IPS DF 6.9 (cell line): ENCODE measurements around the gene NOD2.

Experiments used
- DNase-seq: peaks from one replicate; pipeline ENCODE4 v3.0.0-alpha.2; 2013; ENCODE audit warnings: low read depth, low spot score
- H3K27ac ChIP-seq: one replicate; pipeline ENCODE4 v1.5.1; 2013; ENCODE audit warnings: low read length, control low read depth
- H3K27me3 ChIP-seq: 2 replicates; pipeline ENCODE4 v1.6.1; 2013; ENCODE audit warnings: mild to moderate bottlenecking, low read length; ENCODE audit not compliant: control insufficient read depth, insufficient read depth
- H3K36me3 ChIP-seq: 2 replicates; pipeline ENCODE4 v1.6.1; 2013; ENCODE audit warnings: low read length; ENCODE audit not compliant: control insufficient read depth, insufficient read depth
- H3K4me1 ChIP-seq: 2 replicates; pipeline ENCODE4 v1.6.1; 2013; ENCODE audit warnings: low read length; ENCODE audit not compliant: control insufficient read depth, insufficient read depth
- H3K4me3 ChIP-seq: 2 replicates; pipeline ENCODE4 v1.5.1; 2013; ENCODE audit warnings: mild to moderate bottlenecking, low read length
- H3K9me3 ChIP-seq: 2 replicates; pipeline ENCODE4 v1.6.1; 2013; ENCODE audit warnings: low read length, inconsistent platforms; ENCODE audit not compliant: control insufficient read depth, insufficient read depth
- WGBS: extraction: QIAGEN DNeasy Blood & Tissue Kit; methylation state at CpG from one replicate; pipeline ENCODE4 v1.1.7; 2013; ENCODE audit warnings: mixed read lengths, missing lambda C conversion rate; ENCODE audit not compliant: insufficient read length, insufficient coverage; 5-methylcytosine and 5-hydroxymethylcytosine counted together

Gene NOD2

DNA sequence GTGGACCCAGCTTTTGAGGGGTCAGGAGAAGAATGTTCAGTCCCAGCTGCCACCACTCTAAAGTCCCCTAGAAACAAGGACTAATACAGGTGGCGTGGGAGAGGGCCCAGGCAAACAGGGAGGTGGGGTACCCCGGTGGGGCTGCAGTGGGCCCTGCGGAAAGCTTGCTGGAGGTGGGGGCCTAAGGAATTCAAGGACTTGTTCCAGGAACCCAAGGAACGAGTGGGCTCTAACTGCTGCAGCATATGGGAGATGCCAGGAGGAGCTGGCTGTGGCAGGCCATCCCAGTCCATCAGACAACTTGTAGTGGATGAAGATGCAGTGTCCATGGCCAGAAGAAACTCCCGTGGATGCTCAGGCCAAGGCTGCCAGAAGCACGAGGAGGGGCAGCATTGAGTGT, 22.9 kb upstream of the NOD2 start:
- no peak for DNase-seq
- Histone ChIP-seq H3K9me3 (0 out of 2 replicates have a peak, but pooled peaks cover 4% of the 10 kb centered on the region), H3K4me3 (no peak overlapping the region), H3K4me1 (no peaks in the 10 kb centered on the region; the same call in 1 of the 2 replicates), H3K27ac (no peak overlapping the region), H3K27me3 (no peaks in the 10 kb centered on the region), H3K36me3 (no peaks in the 10 kb centered on the region)
- WGBS, result no CpG with 5 or more reads among the region's 6 CpGs

DNA sequence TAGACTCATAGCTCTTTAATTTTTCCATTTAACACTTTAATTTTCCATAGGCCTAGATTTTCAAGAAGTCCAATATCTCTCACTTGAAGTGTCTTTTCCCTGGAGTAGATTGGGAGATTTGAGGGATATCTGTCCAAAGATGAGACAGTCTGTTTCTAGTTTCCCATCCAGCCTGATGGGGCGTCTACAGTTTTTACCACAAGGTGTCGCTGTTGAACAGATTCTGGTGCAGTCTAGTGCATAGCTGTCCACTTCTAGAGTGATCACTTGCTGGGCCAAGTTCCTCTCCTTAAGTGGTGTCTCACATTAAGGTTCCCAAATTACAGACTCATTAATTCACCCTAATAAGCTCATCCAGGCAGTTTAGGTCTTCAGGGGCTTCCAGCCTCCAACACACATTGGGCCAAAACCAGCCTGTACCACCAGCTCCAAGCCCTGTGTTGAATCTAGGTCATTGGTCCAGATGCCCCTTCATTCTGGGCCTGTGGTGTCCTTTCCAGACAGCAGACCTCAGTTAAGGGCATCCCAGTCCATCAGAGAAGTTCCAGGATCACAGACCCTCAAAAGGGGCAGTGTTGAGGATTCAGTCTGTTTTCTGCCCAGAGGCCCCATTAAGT, 21.7 kb upstream of the NOD2 start:
- DNase-seq, result no peak
- Histone ChIP-seq H3K4me3 (no peak overlapping the region), H3K9me3 (0 out of 2 replicates have a peak, but pooled peaks cover 4% of the 10 kb centered on the region), H3K27me3 (no peaks in the 10 kb centered on the region), H3K36me3 (no peaks in the 10 kb centered on the region), H3K27ac (no peak overlapping the region), H3K4me1 (no peaks in the 10 kb centered on the region; the same call in 1 of the 2 replicates)
- no CpG with 5 or more reads among the region's 2 CpGs for WGBS

DNA sequence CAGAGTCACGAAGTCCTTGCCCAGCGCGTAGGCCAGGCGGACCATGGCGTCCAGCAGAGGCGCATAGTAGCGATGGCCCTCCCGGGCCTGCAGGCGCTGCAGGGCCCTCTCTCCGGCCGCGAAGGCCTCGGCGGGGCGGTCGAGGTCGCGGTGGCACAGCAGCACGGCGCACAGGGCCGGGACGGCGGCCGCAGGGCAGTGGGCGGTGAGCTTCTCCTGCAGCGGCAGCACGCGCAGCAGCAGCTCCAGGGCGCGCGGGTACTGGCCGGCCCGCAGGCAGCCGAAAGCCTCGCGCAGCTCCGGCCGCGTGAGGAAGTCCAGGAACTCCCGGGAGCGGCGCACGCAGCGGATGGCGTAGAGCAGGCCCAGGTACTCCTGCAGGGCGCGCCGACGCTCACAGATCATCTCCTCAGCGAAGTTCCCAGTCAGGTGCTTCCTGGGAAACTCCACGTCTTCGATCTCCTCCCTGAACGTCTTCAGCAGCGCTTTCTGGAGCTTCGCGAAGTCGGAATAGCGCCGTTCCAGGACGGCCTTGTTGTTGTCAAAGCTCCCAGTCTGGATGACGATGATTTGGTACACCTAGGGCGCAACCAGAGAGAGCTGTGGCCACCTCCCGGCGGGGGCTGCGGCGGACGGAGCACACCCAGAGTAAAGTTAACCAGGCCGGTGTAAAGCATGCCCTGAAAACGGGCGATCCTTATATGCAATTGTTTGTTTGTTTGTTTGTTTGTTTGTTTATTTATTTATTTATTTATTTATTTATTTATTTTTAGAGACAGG, 19.7 kb upstream of the NOD2 start:
- no peaks in the 10 kb centered on the region for H3K36me3 ChIP-seq
- no peaks in the 10 kb centered on the region for H3K27me3 ChIP-seq
- no peak overlapping the region for H3K27ac ChIP-seq
- H3K9me3 ChIP-seq, result 0 out of 2 replicates have a peak, but pooled peaks cover 4% of the 10 kb centered on the region
- DNase-seq, result no peak
- no peaks in the 10 kb centered on the region; the same call in 1 of the 2 replicates for H3K4me1 ChIP-seq
- WGBS, result no CpG with 5 or more reads among the region's 70 CpGs
- no peak overlapping the region for H3K4me3 ChIP-seq

DNA sequence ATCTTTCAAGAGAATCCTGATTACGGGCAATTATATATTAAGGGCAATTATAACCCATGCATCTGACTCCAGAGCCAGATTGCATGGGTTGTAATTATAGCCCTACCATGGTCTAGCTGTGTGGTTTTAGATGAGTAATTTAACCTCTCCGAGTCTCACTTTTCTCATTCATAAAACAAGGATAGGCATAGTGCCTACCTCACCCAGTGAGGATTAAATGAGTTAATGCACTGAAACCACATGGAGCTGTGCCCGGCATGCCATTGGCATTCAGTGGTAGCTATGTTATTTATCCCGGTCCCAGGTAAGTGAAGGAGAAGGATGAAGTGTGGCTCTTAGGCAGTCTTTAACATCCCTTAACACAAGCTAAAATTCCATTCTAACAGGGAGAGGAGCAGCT, 18.6 kb upstream of the NOD2 start:
- H3K27ac ChIP-seq, result no peak overlapping the region
- no CpG with 5 or more reads among the region's 4 CpGs for WGBS
- no peak overlapping the region for H3K4me3 ChIP-seq
- 0 out of 2 replicates have a peak, but pooled peaks cover 4% of the 10 kb centered on the region for H3K9me3 ChIP-seq
- no peak for DNase-seq
- no peaks in the 10 kb centered on the region for H3K36me3 ChIP-seq
- no peaks in the 10 kb centered on the region for H3K27me3 ChIP-seq
- H3K4me1 ChIP-seq, result no peaks in the 10 kb centered on the region; the same call in 1 of the 2 replicates

DNA sequence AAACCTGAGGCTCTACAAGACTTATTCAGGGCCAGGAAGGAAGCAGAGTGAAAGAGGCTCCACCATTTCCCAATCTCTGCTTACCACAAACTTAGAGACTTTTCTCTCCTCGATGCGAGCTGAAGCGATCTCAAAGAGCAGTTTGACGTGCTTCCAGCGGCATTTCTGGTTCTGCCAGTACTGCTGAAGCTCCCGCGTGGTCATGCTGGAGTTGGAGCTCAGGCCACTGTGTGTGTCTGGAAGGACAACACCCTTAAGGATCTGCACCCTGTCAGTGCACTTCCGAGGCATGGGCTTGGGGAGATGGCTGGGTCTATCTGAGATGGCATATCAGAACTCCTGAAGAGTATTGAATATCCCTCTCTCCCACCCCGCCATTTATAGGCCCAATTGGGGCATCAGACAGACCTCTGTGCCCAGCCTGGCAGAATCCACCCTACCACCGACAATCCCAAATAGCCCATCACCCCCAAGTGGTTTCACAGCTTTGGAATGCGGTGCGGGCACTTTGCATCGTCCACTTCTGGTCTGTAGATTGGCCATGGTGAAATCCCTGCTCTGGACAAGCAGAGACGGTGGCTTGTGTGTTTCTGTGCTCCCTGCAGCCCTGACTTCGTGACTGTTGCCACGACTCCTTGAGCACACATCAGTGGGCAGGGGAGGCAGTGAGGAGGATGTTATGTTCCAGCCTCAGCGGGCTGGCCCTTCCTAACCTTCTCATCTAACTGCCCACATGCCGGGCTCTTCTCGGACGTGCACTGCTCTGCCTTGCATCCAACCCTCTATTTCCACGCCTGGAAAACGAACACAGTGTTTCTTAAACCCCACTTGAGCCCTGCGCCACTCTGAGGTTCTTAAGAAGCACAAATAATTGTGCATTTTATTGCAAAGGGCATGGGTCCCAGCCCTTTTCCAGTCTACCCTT, 17.5 kb upstream of the NOD2 start:
- DNase-seq, result no peak
- whole genome bisulfite sequencing, result no CpG with 5 or more reads among the region's 23 CpGs
- 0 out of 2 replicates have a peak, but pooled peaks cover 4% of the 10 kb centered on the region for H3K9me3 ChIP-seq
- no peaks in the 10 kb centered on the region; the same call in 1 of the 2 replicates for H3K4me1 ChIP-seq
- no peak overlapping the region for H3K27ac ChIP-seq
- no peaks in the 10 kb centered on the region for H3K27me3 ChIP-seq
- no peak overlapping the region for H3K4me3 ChIP-seq
- no peaks in the 10 kb centered on the region for H3K36me3 ChIP-seq

DNA sequence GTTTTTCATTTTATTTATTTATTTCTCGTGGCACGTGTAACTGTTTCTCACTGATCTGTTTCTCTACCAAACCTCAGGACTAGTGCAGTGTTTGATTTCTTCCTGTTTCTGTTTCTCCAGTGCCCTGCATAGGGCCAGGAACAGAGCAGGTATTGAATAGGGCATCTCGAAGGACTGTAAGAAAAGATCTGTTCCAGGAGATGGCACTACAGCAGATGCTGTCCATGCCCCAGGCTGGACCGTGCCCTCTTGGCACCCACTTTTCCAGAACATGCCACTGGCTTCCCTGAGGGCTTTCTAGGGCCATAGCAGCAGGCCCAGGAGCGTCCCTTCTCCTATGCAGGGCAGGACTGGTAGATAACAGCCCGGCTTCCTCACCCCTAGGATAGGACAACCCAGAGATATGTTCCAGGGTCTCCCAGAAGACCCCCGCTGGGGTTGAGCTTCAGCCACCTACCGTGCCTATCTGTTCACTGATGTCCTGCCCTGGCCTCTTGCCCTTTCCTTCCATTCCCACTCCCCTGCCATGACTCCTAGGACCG, 16.7 kb upstream of the NOD2 start:
- no peak overlapping the region for H3K4me3 ChIP-seq
- no CpG with 5 or more reads among the region's 9 CpGs for WGBS
- no peaks in the 10 kb centered on the region for H3K27me3 ChIP-seq
- no peaks in the 10 kb centered on the region; the same call in 1 of the 2 replicates for H3K4me1 ChIP-seq
- H3K36me3 ChIP-seq, result no peaks in the 10 kb centered on the region
- H3K9me3 ChIP-seq, result 0 out of 2 replicates have a peak, but pooled peaks cover 4% of the 10 kb centered on the region
- no peak for DNase-seq
- no peak overlapping the region for H3K27ac ChIP-seq

GRCh38 chr16:50677351-50677750, 16.1 kb upstream of the NOD2 start:
- H3K9me3 ChIP-seq, result 0 out of 2 replicates have a peak, but pooled peaks cover 1% of the 10 kb centered on the region
- H3K27ac ChIP-seq, result no peak overlapping the region
- no peaks in the 10 kb centered on the region; the same call in 1 of the 2 replicates for H3K4me1 ChIP-seq
- no CpG with 5 or more reads among the region's 7 CpGs for WGBS
- no peaks in the 10 kb centered on the region for H3K36me3 ChIP-seq
- no peak overlapping the region for H3K4me3 ChIP-seq
- no peaks in the 10 kb centered on the region for H3K27me3 ChIP-seq
- no peak for DNase-seq

DNA sequence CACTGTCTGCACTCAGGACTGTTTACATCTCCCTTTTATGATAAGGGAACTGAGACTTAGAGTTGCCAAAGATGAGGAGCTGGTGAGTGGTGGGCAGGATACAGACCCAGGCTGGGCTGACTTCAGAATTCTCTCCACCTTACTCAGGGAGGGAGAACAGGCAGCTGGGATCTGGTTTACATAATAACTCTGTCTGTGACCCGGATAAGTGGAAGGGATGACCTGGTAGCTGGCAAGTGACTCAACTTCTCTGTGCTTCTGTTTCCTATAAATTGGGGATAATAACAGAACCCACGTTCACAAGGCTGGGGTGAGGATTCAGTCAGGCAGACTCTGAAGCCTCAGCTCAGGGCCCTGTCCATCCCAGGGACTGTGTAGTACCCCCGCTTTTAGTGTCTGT, 14.9 kb upstream of the NOD2 start:
- DNase-seq, result no peak
- Histone ChIP-seq H3K9me3 (no peaks in the 10 kb centered on the region), H3K27ac (no peak overlapping the region), H3K27me3 (no peaks in the 10 kb centered on the region), H3K4me1 (no peaks in the 10 kb centered on the region; the same call in 1 of the 2 replicates), H3K4me3 (no peak overlapping the region), H3K36me3 (no peaks in the 10 kb centered on the region)
- WGBS, result no CpG with 5 or more reads among the region's 3 CpGs

- no peak for DNase-seq
- no CpG with 5 or more reads among the region's 14 CpGs for WGBS
- H3K4me1 ChIP-seq, result no peaks in the 10 kb centered on the region
- no peaks in the 10 kb centered on the region for H3K36me3 ChIP-seq
- H3K9me3 ChIP-seq, result no peaks in the 10 kb centered on the region
- H3K27ac ChIP-seq, result no peak overlapping the region
- no peak overlapping the region for H3K4me3 ChIP-seq
- no peaks in the 10 kb centered on the region for H3K27me3 ChIP-seq
Observed at GRCh38 chr16:50679266-50679665, 14.1 kb upstream of the NOD2 start.
